D721Med (cell line): Measurements from ENCODE around the gene DCAF15.

Source experiments
- DNase-seq: peaks from one replicate; pipeline ENCODE4 v3.0.0; 2011; ENCODE audit warnings: low spot score; ENCODE audit not compliant: insufficient read length
- FAIRE-seq: peaks from 2 replicates; lab custom pipeline; 2011; peaks lifted over from hg19 to GRCh38; lab: Jason Lieb, UNC
- CTCF ChIP-seq: IDR thresholded peaks from 2 replicates; pipeline ENCODE4 v1.5.1; 2012; ENCODE audit warnings: mild to moderate bottlenecking, control low read depth; ENCODE audit not compliant: insufficient read depth; ENCODE audit errors: missing control alignments

DCAF15 gene

GRCh38 chr19:14006766-14007562 lies 54.7 kb downstream of the DCAF15 start:
- DNase-seq (no peak), FAIRE-seq (no peak)
- TF ChIP-seq CTCF = no peak
